Retinal pigment epithelial cell (primary cell): ENCODE data around the gene CRMP1.

Source experiments
- DNase-seq: peaks from one replicate; pipeline ENCODE4 v3.0.0-alpha.2; 2010; ENCODE audit warnings: low read depth
- H3K4me3 ChIP-seq: 2 replicates; pipeline ENCODE4 v1.5.1; 2011; ENCODE audit warnings: mild to moderate bottlenecking, low read length, control low read depth, moderate library complexity
- CTCF ChIP-seq: conservative IDR thresholded peaks from 2 replicates; pipeline ENCODE4 v1.5.1; 2011; ENCODE audit warnings: low read depth, low read length, control low read depth, inconsistent platforms

CRMP1 gene

GRCh38 chr4:5808081-5808741 is 84.7 kb downstream of the CRMP1 start:
- no peak for TF ChIP-seq CTCF
- no peak for DNase-seq
- no peak overlapping the region for H3K4me3 ChIP-seq

GRCh38 chr4:5805270-5805669 is 87.6 kb downstream of the CRMP1 start:
- no peak overlapping the region for H3K4me3 ChIP-seq
- TF ChIP-seq CTCF, result no peak
- DNase-seq, result no peak

GRCh38 chr4:5804656-5805055 is 88.2 kb downstream of the CRMP1 start:
- no peak for DNase-seq
- peak; percentile 4 for TF ChIP-seq CTCF
- no peak overlapping the region for H3K4me3 ChIP-seq

GRCh38 chr4:5802565-5802964 is 90.3 kb downstream of the CRMP1 start:
- DNase-seq, result no peak
- no peak for TF ChIP-seq CTCF
- no peak overlapping the region for H3K4me3 ChIP-seq

GRCh38 chr4:5801696-5802095 is 91.2 kb downstream of the CRMP1 start:
- TF ChIP-seq CTCF, result no peak

GRCh38 chr4:5800496-5800895 is 92.4 kb downstream of the CRMP1 start:
- no peak overlapping the region for H3K4me3 ChIP-seq
- no peak for DNase-seq
- TF ChIP-seq CTCF, result no peak

More at GRCh38 chr4:5801696-5802095, 91.2 kb downstream of the CRMP1 start:
- H3K4me3 ChIP-seq, result no peak overlapping the region
- no peak for DNase-seq

- no peak for DNase-seq
- no peak for TF ChIP-seq CTCF
Measured at GRCh38 chr4:5799406-5799805, 93.5 kb downstream of the CRMP1 start.

More at GRCh38 chr4:5799406-5799805, 93.5 kb downstream of the CRMP1 start:
- H3K4me3 ChIP-seq, result no peak overlapping the region
